Measurements from ENCODE around the gene MTCP1.

The MTCP1 gene

GRCh38 chrX:155108427-155108826 is 37.5 kb upstream of the MTCP1 start:
- no peak for TF ChIP-seq TAF1 (IDR thresholded peaks at IDR 0.05; ENCODE audit: borderline replicate concordance, insufficient read depth, low read length)
- TF ChIP-seq FOXP2 (optimal IDR thresholded peaks at IDR 0.05; ENCODE audit: borderline replicate concordance, extremely low read depth, extremely low read length, insufficient read depth): no peak
- no peak for TF ChIP-seq REST (IDR thresholded peaks at IDR 0.05; ENCODE audit: insufficient read depth in 1 of 2, low read depth in 2 of 2, low read length in 2 of 2)
- no peak for TF ChIP-seq SIN3A (IDR thresholded peaks at IDR 0.05; ENCODE audit: borderline replicate concordance, insufficient read depth, low read length)
- no peak for TF ChIP-seq POLR2AphosphoS5 (IDR thresholded peaks at IDR 0.05; ENCODE audit: low read depth, low read length)

GRCh38 chrX:155105919-155106318 is 35.0 kb upstream of the MTCP1 start:
- TF ChIP-seq REST (IDR thresholded peaks at IDR 0.05; ENCODE audit: insufficient read depth in 1 of 2, low read depth in 2 of 2, low read length in 2 of 2) (no peak), TAF1 (IDR thresholded peaks at IDR 0.05; ENCODE audit: borderline replicate concordance, insufficient read depth, low read length) (no peak), POLR2AphosphoS5 (IDR thresholded peaks at IDR 0.05; ENCODE audit: low read depth, low read length) (no peak), SIN3A (IDR thresholded peaks at IDR 0.05; ENCODE audit: borderline replicate concordance, insufficient read depth, low read length) (no peak), FOXP2 (optimal IDR thresholded peaks at IDR 0.05; ENCODE audit: borderline replicate concordance, extremely low read depth, extremely low read length, insufficient read depth) (no peak)

GRCh38 chrX:155094468-155095061 is 23.6 kb upstream of the MTCP1 start:
- TF ChIP-seq REST (IDR thresholded peaks at IDR 0.05; ENCODE audit: insufficient read depth in 1 of 2, low read depth in 2 of 2, low read length in 2 of 2): no peak
- TF ChIP-seq TAF1 (IDR thresholded peaks at IDR 0.05; ENCODE audit: borderline replicate concordance, insufficient read depth, low read length): no peak
- TF ChIP-seq POLR2AphosphoS5 (IDR thresholded peaks at IDR 0.05; ENCODE audit: low read depth, low read length): no peak
- no peak for TF ChIP-seq SIN3A (IDR thresholded peaks at IDR 0.05; ENCODE audit: borderline replicate concordance, insufficient read depth, low read length)
- no peak for TF ChIP-seq FOXP2 (optimal IDR thresholded peaks at IDR 0.05; ENCODE audit: borderline replicate concordance, extremely low read depth, extremely low read length, insufficient read depth)

DNA sequence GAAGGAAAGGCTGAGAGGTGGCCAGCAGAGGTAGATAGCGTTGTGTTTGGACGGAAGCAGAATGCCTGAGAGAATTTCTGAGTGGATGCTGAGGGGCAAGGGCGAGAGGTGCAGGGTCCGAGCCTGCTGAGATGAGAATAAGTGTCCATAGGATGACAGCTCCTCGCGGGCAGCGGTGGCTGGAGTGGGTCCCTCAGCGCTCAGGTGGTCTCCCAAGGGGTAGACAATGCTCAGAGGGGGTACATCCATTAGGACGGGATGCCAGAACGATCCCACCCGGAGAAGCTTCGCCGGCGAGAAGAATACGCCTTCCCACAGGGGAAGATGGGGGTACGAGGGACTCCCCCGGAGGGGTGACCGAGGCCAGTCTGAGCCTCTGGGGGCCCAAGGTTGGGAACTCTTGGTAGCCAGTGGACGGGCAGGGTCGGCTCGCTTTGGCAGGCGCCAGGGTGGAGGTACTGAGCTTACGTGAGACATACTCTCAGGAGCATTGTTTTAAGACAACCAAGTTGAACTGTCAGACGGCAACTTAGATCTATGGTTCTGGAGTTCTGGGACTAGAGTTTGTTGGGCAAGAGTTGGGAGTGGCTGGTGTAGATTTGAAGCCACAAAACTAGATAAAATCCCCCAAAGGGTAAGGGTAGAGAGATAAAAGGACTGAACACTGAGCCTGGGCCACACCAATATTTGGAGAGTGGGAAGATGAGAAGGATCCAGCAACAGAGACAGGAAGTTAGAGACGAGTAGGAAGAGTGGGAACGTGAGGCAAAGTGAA is 16.2 kb upstream of the MTCP1 start:
- TF ChIP-seq SIN3A (IDR thresholded peaks at IDR 0.05; ENCODE audit: borderline replicate concordance, insufficient read depth, low read length) (no peak), POLR2AphosphoS5 (IDR thresholded peaks at IDR 0.05; ENCODE audit: low read depth, low read length) (no peak), FOXP2 (optimal IDR thresholded peaks at IDR 0.05; ENCODE audit: borderline replicate concordance, extremely low read depth, extremely low read length, insufficient read depth) (no peak), TAF1 (IDR thresholded peaks at IDR 0.05; ENCODE audit: borderline replicate concordance, insufficient read depth, low read length) (no peak), REST (IDR thresholded peaks at IDR 0.05; ENCODE audit: insufficient read depth in 1 of 2, low read depth in 2 of 2, low read length in 2 of 2) (no peak)

Data from PFSK-1 (cell line).